CD4-positive, alpha-beta T cell (primary cell): Measurements from ENCODE around the gene CCDC33. TPM values are rescaled to one million over a fixed set of nuclear protein-coding genes. Genes with fewer than 3 reads are reported as not detected.

Source experiments
- ATAC-seq: fragments of 200-7000 bp; cut with Tn5 transposase; one replicate; pipeline ENCODE4 v1.10.0; 2022; ENCODE audit warnings: mild to moderate bottlenecking; ENCODE audit not compliant: poor library complexity
- CTCF ChIA-PET: fragments of 350-600 bp; sonication (Branson Sonifier 250); formaldehyde crosslinking; loops from one replicate; lab custom pipeline; 2021; ENCODE audit warnings: antibody characterized with exemption, inconsistent platforms; lab: Charles Lee
- POLR2A ChIA-PET: fragments of 350-600 bp; sonication (Branson Sonifier 250); formaldehyde crosslinking; loops from one replicate; lab custom pipeline; 2021; ENCODE audit warnings: antibody characterized with exemption, inconsistent platforms; lab: Charles Lee
- DNase-seq, 14 experiments: peaks; one replicate each; pipeline ENCODE4 v3.0.0-alpha.2; 2013 to 2020; ENCODE audit warnings: mixed read lengths in 2 of 14
- H3K27ac ChIP-seq, 2 donors: one replicate each; pipeline versions ENCODE4 v1.5.1 to v1.7.0; 2013; ENCODE audit warnings: low read length in 2 of 2, low read depth in 1 of 2, mild to moderate bottlenecking in 1 of 2
- H3K27me3 ChIP-seq, 2 experiments: 1 replicate in 1 of 2; 2 replicates in 1 of 2; pipeline versions ENCODE4 v1.6.1 to v1.7.0; 2013; ENCODE audit warnings: low read length in 2 of 2, control low read depth in 1 of 2, mild to moderate bottlenecking in 1 of 2, moderate library complexity in 1 of 2; ENCODE audit not compliant: insufficient read depth in 2 of 2, control insufficient read depth in 1 of 2
- H3K36me3 ChIP-seq: one replicate; pipeline ENCODE4 v1.6.1; 2013; ENCODE audit warnings: low read length, control low read depth; ENCODE audit not compliant: insufficient read depth
- H3K4me1 ChIP-seq: one replicate; pipeline ENCODE4 v1.6.1; 2013; ENCODE audit warnings: low read length, control low read depth; ENCODE audit not compliant: insufficient read depth
- H3K4me3 ChIP-seq: one replicate; pipeline ENCODE4 v1.5.1; 2013; ENCODE audit warnings: mild to moderate bottlenecking, low read length, moderate library complexity
- H3K9me3 ChIP-seq, 2 experiments: 1 replicate in 1 of 2; 2 replicates in 1 of 2; pipeline versions ENCODE4 v1.6.1 to v1.7.0; 2013; ENCODE audit warnings: low read length in 2 of 2, mild to moderate bottlenecking in 2 of 2, control low read depth in 1 of 2, moderate library complexity in 1 of 2; ENCODE audit not compliant: control insufficient read depth in 1 of 2, insufficient read depth in 1 of 2
- H3K27ac Mint-ChIP-seq: one replicate; pipeline ENCODE4 v1.8.0; 2020; ENCODE audit warnings: mixed read lengths
- H3K27me3 Mint-ChIP-seq: one replicate; pipeline ENCODE4 v1.8.0; 2021; ENCODE audit warnings: mixed read lengths
- H3K36me3 Mint-ChIP-seq: one replicate; pipeline ENCODE4 v1.8.0; 2021; ENCODE audit warnings: low read depth, mixed read lengths
- H3K4me1 Mint-ChIP-seq: one replicate; pipeline ENCODE4 v1.8.0; 2021; ENCODE audit warnings: low read depth, mixed read lengths
- H3K4me3 Mint-ChIP-seq: one replicate; pipeline ENCODE4 v1.8.0; 2020; ENCODE audit warnings: mild to moderate bottlenecking, mixed read lengths
- H3K9me3 Mint-ChIP-seq: one replicate; pipeline ENCODE4 v1.8.0; 2020; ENCODE audit warnings: mixed read lengths
- CTCF ChIP-seq: fragments of 200-600 bp; IDR thresholded peaks from one replicate; pipeline ENCODE4 v1.8.0; 2022; ENCODE audit warnings: antibody characterized with exemption, mild to moderate bottlenecking
- intact Hi-C, 2 experiments: fragments of 100-400 bp; cut with DNase I in 1 of 2; cut with micrococcal nuclease in 1 of 2; formaldehyde crosslinking; loops; one replicate each; pipeline versions ENCODE4 v1.15.1 to v1.9.0; 2023 to 2025; cut with DNase I, micrococcal nuclease
- total RNA-seq, 174 experiments: library from RNA in 2 of 174; stranded (reverse) in 2 of 174; gene quantifications; one replicate each; pipeline ENCODE4 v1.2.3 and lab custom pipeline; 2021 to 2026

CCDC33 gene
- total RNA-seq, 2 experiments from 2014 or later: not detected

GRCh38 chr15:74201710-74202420, 34.3 kb upstream of the CCDC33 start:
- POLR2A ChIA-PET: interaction anchor here (0.6 kb wide), 1 partner anchor 113 kb away, joined by 3 read pairs; no protein-coding TSS in a partner anchor
- H3K9me3 ChIP-seq: no peaks in the 10 kb centered on the region
- H3K4me3 ChIP-seq: no peak overlapping the region
- H3K36me3 Mint-ChIP-seq: no peaks in the 10 kb centered on the region
- H3K4me1 Mint-ChIP-seq: no peaks in the 10 kb centered on the region
- ATAC-seq: no peak
- H3K27me3 ChIP-seq: peaks cover 2 to 5% of the 10 kb centered on the region in 2 experiments
- peaks cover 9% of the 10 kb centered on the region for H3K27me3 Mint-ChIP-seq
- no peaks in the 10 kb centered on the region for H3K9me3 Mint-ChIP-seq
- DNase-seq: no peak
- CTCF ChIA-PET: no interaction called here
- H3K4me3 Mint-ChIP-seq: no peak overlapping the region
- no peak for TF ChIP-seq CTCF
- intact Hi-C loops: no loop called here
- H3K4me1 ChIP-seq: no peaks in the 10 kb centered on the region
- no peak overlapping the region for H3K27ac ChIP-seq
- H3K36me3 ChIP-seq: no peaks in the 10 kb centered on the region
- H3K27ac Mint-ChIP-seq: no peak overlapping the region

- Mint-ChIP-seq H3K27me3 (peaks cover 9% of the 10 kb centered on the region), H3K27ac (no peak within 1 kb of the TSS), H3K4me1 (no peaks in the 10 kb centered on the region), H3K4me3 (no peak within 1 kb of the TSS), H3K9me3 (no peaks in the 10 kb centered on the region), H3K36me3 (no peaks in the 10 kb centered on the region)
- intact Hi-C loops: no loop called here
- ATAC-seq (no peak), DNase-seq (no peak)
- POLR2A ChIA-PET: interaction anchor here (0.6 kb wide), 1 partner anchor 112 kb away, joined by 3 read pairs; no protein-coding TSS in a partner anchor
- Histone ChIP-seq H3K27me3 (peaks cover 2 to 5% of the 10 kb centered on the region in 2 experiments), H3K36me3 (no peaks in the 10 kb centered on the region), H3K4me1 (no peaks in the 10 kb centered on the region), H3K9me3 (no peaks in the 10 kb centered on the region), H3K4me3 (no peak within 1 kb of the TSS), H3K27ac (no peak within 1 kb of the TSS)
- no peak for TF ChIP-seq CTCF
- CTCF ChIA-PET: no interaction called here
Measured at GRCh38 chr15:74202452-74203401, 33.4 kb upstream of the CCDC33 start, which contains the start of gene STRA6. STRA6 (minus strand) TSS chr15:74202787; CDS start chr15:74202267, 520 bp downstream.

- DNase-seq: no peak
- no peak overlapping the region for H3K27ac ChIP-seq
- H3K27me3 ChIP-seq: peaks cover 2 to 5% of the 10 kb centered on the region in 2 experiments
- intact Hi-C loops: no loop called here
- TF ChIP-seq CTCF: no peak
- no peaks in the 10 kb centered on the region for H3K9me3 Mint-ChIP-seq
- H3K36me3 Mint-ChIP-seq: no peaks in the 10 kb centered on the region
- ChIA-PET POLR2A (no interaction called here), CTCF (no interaction called here)
- no peaks in the 10 kb centered on the region for H3K4me1 ChIP-seq
- no peak for ATAC-seq
- H3K4me3 ChIP-seq: no peak overlapping the region
- H3K4me3 Mint-ChIP-seq: no peak overlapping the region
- no peaks in the 10 kb centered on the region for H3K4me1 Mint-ChIP-seq
- no peaks in the 10 kb centered on the region for H3K36me3 ChIP-seq
- H3K9me3 ChIP-seq: no peaks in the 10 kb centered on the region
- H3K27me3 Mint-ChIP-seq: peaks cover 16% of the 10 kb centered on the region
- H3K27ac Mint-ChIP-seq: no peak overlapping the region
Measured at GRCh38 chr15:74203914-74204431, 32.2 kb upstream of the CCDC33 start.
